DND-41 (cell line): ENCODE measurements around the gene CHMP1A.

Experiments used
- ATAC-seq: fragments of 200-7000 bp; cut with Tn5 transposase; 3 replicates; pipeline ENCODE4 v1.9.1; 2021; ENCODE audit warnings: low read depth; ENCODE audit not compliant: insufficient read depth
- DNase-seq: peaks from one replicate; pipeline ENCODE4 v3.0.0-alpha.2; 2020
- H2AFZ ChIP-seq: 2 replicates; pipeline ENCODE4 v1.6.0; 2012; ENCODE audit warnings: low read depth, low read length
- H3K27ac ChIP-seq: 2 replicates; pipeline ENCODE4 v1.5.1; 2012; ENCODE audit warnings: low read length, inconsistent platforms
- H3K27me3 ChIP-seq: fragments of 200-600 bp; sonication (generic); 2 replicates; pipeline ENCODE4 v1.6.0; 2012; ENCODE audit warnings: low read length, mild to moderate bottlenecking, inconsistent platforms; ENCODE audit not compliant: insufficient read depth, poor library complexity
- H3K36me3 ChIP-seq: 2 replicates; pipeline ENCODE4 v1.5.1; 2012; ENCODE audit warnings: low read length, inconsistent platforms; ENCODE audit not compliant: insufficient read depth
- H3K4me1 ChIP-seq: 2 replicates; pipeline ENCODE4 v1.5.1; 2012; ENCODE audit warnings: mild to moderate bottlenecking, low read length; ENCODE audit not compliant: insufficient read depth
- H3K4me2 ChIP-seq: 2 replicates; pipeline ENCODE4 v1.6.0; 2012; ENCODE audit warnings: mild to moderate bottlenecking, moderate library complexity, low read length, inconsistent platforms; ENCODE audit not compliant: insufficient read depth
- H3K4me3 ChIP-seq, 2 experiments: fragments of 200-600 bp in 1 of 2; shearing (Covaris generic) in 1 of 2; 2 replicates each; pipeline ENCODE4 v1.5.1; 2012 to 2016; ENCODE audit warnings: inconsistent platforms in 2 of 2, low read length in 2 of 2, mild to moderate bottlenecking in 2 of 2, low read depth in 1 of 2, moderate library complexity in 1 of 2
- H3K79me2 ChIP-seq: 2 replicates; pipeline ENCODE4 v1.6.0; 2012; ENCODE audit warnings: low read length, inconsistent platforms; ENCODE audit not compliant: insufficient read depth
- H3K9ac ChIP-seq: 2 replicates; pipeline ENCODE4 v1.6.0; 2012; ENCODE audit warnings: low read depth, mild to moderate bottlenecking, inconsistent platforms, low read length, moderate library complexity
- H3K9me3 ChIP-seq: 2 replicates; pipeline ENCODE4 v1.5.1; 2012; ENCODE audit warnings: low read length, moderate library complexity, mild to moderate bottlenecking, inconsistent platforms; ENCODE audit not compliant: insufficient read depth, severe bottlenecking
- H4K20me1 ChIP-seq: 2 replicates; pipeline ENCODE4 v1.6.0; 2012; ENCODE audit warnings: low read length; ENCODE audit not compliant: insufficient read depth
- EZH2 ChIP-seq: IDR thresholded peaks from 3 replicates; pipeline ENCODE4 v1.6.1; 2012; ENCODE audit warnings: borderline replicate concordance, low read depth, mild to moderate bottlenecking, moderate library complexity, low read length, inconsistent platforms; ENCODE audit not compliant: severe bottlenecking
- TF ChIP-seq, protein P1 (sequence below): IDR thresholded peaks from 2 replicates; pipeline ENCODE4 v1.5.1; 2012; ENCODE audit warnings: borderline replicate concordance, low read length, moderate library complexity, mild to moderate bottlenecking; ENCODE audit not compliant: poor library complexity, severe bottlenecking; ENCODE audit errors: extremely low read depth

CHMP1A gene

DNA sequence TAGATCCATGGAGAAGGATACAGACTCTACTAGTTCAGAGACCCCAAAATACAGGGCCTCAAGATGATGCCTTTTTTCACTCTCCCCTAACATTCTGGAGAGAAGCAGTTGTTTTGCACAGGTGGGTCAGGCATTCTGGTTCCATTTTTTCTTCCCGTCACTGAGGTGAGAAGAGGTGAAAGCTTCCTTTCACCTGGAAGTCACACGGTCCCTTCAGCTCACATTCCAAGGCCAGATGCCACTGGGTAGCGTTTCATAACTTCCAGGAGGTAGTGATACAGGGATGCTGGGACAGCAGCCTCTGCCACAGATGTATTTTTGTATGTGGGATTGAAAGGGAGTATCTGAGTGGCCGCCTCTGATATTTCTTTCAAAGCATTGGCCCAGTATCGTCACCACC is 30.9 kb upstream of the CHMP1A start:
- no peak for DNase-seq
- peaks cover 22% of the 10 kb centered on the region for H3K4me1 ChIP-seq
- no peak overlapping the region; the same call in 1 of the 2 replicates for H3K4me2 ChIP-seq
- H3K36me3 ChIP-seq: peaks cover 35% of the 10 kb centered on the region
- no peak overlapping the region for H3K4me3 ChIP-seq
- no peak overlapping the region for H3K9ac ChIP-seq
- peaks cover 8% of the 10 kb centered on the region for H3K9me3 ChIP-seq
- no peak overlapping the region for H3K27ac ChIP-seq
- no peak overlapping the region for H2AFZ ChIP-seq
- TF ChIP-seq EZH2: no peak
- TF ChIP-seq, protein P1, sequence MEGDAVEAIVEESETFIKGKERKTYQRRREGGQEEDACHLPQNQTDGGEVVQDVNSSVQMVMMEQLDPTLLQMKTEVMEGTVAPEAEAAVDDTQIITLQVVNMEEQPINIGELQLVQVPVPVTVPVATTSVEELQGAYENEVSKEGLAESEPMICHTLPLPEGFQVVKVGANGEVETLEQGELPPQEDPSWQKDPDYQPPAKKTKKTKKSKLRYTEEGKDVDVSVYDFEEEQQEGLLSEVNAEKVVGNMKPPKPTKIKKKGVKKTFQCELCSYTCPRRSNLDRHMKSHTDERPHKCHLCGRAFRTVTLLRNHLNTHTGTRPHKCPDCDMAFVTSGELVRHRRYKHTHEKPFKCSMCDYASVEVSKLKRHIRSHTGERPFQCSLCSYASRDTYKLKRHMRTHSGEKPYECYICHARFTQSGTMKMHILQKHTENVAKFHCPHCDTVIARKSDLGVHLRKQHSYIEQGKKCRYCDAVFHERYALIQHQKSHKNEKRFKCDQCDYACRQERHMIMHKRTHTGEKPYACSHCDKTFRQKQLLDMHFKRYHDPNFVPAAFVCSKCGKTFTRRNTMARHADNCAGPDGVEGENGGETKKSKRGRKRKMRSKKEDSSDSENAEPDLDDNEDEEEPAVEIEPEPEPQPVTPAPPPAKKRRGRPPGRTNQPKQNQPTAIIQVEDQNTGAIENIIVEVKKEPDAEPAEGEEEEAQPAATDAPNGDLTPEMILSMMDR: no peak
- H4K20me1 ChIP-seq: no peaks in the 10 kb centered on the region
- H3K27me3 ChIP-seq: no peaks in the 10 kb centered on the region
- peaks cover 20% of the 10 kb centered on the region for H3K79me2 ChIP-seq
- ATAC-seq: no peak

DNA sequence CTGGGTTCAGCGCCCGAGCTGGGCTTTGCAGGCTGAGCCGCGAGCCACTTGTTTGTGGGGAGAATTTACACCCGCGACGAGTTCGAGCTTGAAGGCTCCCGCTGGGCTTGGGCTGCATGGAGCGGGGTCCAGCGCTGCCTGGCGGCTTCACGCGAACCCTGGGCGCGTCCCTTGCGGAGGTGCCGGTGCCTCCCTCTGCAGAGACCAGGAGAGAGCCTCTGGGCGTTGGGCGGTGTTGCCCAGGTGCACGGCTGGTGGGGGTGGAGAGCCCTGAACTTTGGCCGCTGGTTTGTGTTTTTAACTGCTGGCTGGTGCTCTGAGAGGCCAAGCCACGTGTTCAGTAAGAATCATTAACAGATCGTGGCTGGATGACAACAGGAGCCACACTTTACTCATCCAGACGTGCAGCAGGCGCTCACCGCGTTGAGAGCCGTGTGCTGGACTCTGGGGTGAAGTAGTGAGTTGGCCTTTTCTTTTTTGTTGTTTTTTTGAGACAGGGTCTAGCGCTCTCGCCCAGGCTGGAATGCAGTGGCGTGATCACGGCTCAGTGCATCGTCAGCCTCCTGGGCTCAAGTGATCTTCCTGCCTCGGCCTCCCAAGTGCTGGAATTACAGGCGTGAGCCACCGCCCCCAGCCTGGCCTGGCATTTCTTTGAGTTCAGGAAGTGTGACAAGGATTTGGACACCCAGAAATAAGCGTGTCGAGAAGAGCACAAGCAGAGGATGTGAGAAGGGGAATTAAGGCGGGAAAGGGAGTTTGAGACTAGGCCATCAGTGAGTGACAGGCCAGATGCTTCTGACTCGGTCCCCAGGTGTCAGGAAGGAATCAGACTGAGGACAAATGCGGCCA is 29.8 kb upstream of the CHMP1A start:
- Histone ChIP-seq H3K9ac (peak overlapping the region; percentile 70), H3K79me2 (peaks cover 20% of the 10 kb centered on the region), H3K4me2 (peak overlapping the region; percentile 89), H4K20me1 (no peaks in the 10 kb centered on the region), H2AFZ (peak overlapping the region; percentile 98), H3K4me3 (peak overlapping the region; percentile 43 to 75; a peak in 3 of 4 replicates), H3K27ac (peak overlapping the region; percentile 96), H3K4me1 (peaks cover 22% of the 10 kb centered on the region), H3K36me3 (peaks cover 28% of the 10 kb centered on the region), H3K27me3 (no peaks in the 10 kb centered on the region), H3K9me3 (peaks cover 8% of the 10 kb centered on the region)
- TF ChIP-seq EZH2: no peak
- TF ChIP-seq, protein P1: peak; percentile 20
- DNase-seq: no peak
- peak; percentile 52 for ATAC-seq

DNA sequence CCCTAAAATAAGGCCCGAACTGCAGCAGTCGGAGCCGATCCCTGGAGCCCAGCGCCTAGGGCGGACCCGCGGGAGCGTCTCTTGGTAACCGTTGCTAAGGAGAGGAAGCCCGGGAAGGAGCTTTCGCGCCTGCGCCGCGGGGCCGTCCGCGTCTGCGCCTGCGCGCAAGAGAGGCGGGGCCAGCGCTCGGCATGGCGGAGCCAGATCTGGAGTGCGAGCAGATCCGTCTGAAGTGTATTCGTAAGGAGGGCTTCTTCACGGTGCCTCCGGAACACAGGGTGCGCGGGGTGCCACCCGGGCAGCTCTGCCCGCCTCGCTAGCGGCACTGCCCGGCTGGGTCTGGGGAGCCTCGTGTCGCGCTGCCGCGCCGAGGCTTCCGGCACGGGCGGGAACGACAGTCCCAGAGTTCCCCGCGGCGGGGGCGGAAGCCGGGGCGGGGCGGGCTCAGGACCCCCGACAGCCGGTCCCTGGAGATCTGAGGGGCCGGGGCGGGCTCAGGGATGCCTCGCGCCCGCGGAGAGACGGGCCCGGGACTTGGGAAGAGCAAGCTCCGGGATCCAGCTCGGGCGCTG is 29.1 kb upstream of the CHMP1A start, which contains the start of gene CDK10:
CDK10 (plus strand) TSS at position 170 of the 572 bp plus-strand sequence; CDS start at position 192, 22 bp downstream.
- peak; percentile 93 for ATAC-seq
- peaks cover 22% of the 10 kb centered on the region for H3K4me1 ChIP-seq
- peak within 1 kb of the TSS; percentile 70 for H3K9ac ChIP-seq
- H2AFZ ChIP-seq: peak within 1 kb of the TSS; percentile 98
- TF ChIP-seq EZH2: no peak
- TF ChIP-seq, protein P1: no peak
- peak within 1 kb of the TSS; percentile 89 for H3K4me2 ChIP-seq
- H3K4me3 ChIP-seq: peak within 1 kb of the TSS; percentile 43 to 75
- H4K20me1 ChIP-seq: no peaks in the 10 kb centered on the region
- H3K27ac ChIP-seq: peak within 1 kb of the TSS; percentile 96
- peaks cover 20% of the 10 kb centered on the region for H3K79me2 ChIP-seq
- peaks cover 8% of the 10 kb centered on the region for H3K9me3 ChIP-seq
- H3K36me3 ChIP-seq: peaks cover 22% of the 10 kb centered on the region
- no peaks in the 10 kb centered on the region for H3K27me3 ChIP-seq
- peak; percentile 92 for DNase-seq
